ENCODE results near the gene GPR78. TPM values are rescaled to one million over a fixed set of nuclear protein-coding genes. Genes with fewer than 3 reads are reported as not detected.

Gene GPR78
- total RNA-seq, 2 experiments from 2014 or later: not detected

DNA sequence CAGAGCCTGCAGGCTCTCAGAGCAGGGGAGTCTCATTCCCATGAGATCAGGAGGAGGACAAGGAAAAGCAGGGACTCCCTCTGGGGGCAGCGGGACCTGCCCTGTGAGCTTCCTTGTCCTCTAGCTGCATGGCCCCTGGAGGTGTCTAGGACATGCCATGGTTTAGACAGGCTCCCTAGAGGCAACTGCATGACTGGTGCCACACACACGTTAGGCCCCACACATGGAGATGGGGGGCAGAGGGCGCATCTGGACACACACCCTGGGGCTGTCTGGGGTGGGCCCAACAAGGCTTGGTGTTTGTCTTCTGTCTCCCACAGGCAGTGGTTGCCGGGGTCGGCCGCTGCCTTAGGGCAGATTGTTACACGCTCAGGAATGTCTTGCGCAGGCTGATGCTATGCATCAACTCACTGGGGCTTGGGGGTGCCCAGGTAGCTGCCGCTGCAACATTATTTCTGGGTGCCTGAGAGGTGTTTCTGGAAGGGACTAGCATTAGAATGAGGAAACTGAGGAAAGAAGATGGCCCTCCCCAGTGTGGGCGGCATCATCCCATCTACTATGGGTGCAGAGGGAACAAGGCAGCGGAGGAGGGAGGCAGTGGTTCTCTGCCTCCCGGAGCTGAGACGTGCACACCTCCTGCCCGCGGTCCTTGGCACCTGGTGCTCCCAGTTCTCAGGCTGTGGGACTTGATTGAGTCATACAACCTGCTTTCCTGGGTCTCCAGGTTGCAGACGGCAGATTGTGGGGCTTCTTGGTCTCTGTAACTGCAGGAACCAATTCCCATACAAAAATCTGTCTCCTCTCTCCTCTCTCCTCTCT lies 32.1 kb upstream of the GPR78 start:
- ChIA-PET CTCF (no interaction called here), POLR2A (no interaction called here)
- ATAC-seq (ENCODE audit: poor library complexity) (no peak), DNase-seq (no peak)
- no peaks in the 10 kb centered on the region for H3K9me3 ChIP-seq (ENCODE audit: control insufficient read depth in 1 of 2, insufficient read depth in 1 of 2, low read length in 2 of 2)
- no peaks in the 10 kb centered on the region for H3K27me3 ChIP-seq (ENCODE audit: control insufficient read depth in 1 of 2, insufficient read depth in 2 of 2, low read length in 2 of 2)
- H3K27me3 Mint-ChIP-seq: no peaks in the 10 kb centered on the region
- no peaks in the 10 kb centered on the region for H3K9me3 Mint-ChIP-seq
- no peaks in the 10 kb centered on the region for H3K4me1 ChIP-seq (ENCODE audit: insufficient read depth, low read length)
- no peak overlapping the region for H3K4me3 Mint-ChIP-seq
- no peaks in the 10 kb centered on the region for H3K36me3 Mint-ChIP-seq (ENCODE audit: low read depth)
- no peak overlapping the region for H3K4me3 ChIP-seq (ENCODE audit: low read length)
- TF ChIP-seq, protein P1, sequence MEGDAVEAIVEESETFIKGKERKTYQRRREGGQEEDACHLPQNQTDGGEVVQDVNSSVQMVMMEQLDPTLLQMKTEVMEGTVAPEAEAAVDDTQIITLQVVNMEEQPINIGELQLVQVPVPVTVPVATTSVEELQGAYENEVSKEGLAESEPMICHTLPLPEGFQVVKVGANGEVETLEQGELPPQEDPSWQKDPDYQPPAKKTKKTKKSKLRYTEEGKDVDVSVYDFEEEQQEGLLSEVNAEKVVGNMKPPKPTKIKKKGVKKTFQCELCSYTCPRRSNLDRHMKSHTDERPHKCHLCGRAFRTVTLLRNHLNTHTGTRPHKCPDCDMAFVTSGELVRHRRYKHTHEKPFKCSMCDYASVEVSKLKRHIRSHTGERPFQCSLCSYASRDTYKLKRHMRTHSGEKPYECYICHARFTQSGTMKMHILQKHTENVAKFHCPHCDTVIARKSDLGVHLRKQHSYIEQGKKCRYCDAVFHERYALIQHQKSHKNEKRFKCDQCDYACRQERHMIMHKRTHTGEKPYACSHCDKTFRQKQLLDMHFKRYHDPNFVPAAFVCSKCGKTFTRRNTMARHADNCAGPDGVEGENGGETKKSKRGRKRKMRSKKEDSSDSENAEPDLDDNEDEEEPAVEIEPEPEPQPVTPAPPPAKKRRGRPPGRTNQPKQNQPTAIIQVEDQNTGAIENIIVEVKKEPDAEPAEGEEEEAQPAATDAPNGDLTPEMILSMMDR (IDR thresholded peaks at IDR 0.05): no peak
- intact Hi-C loops (cut with DNase I, micrococcal nuclease): no loop called here
- H3K4me1 Mint-ChIP-seq (ENCODE audit: low read depth): no peaks in the 10 kb centered on the region
- no peak overlapping the region for H3K27ac ChIP-seq (ENCODE audit: low read depth in 1 of 2, low read length in 2 of 2)
- no peaks in the 10 kb centered on the region for H3K36me3 ChIP-seq (ENCODE audit: insufficient read depth, low read length)
- no peak overlapping the region for H3K27ac Mint-ChIP-seq

DNA sequence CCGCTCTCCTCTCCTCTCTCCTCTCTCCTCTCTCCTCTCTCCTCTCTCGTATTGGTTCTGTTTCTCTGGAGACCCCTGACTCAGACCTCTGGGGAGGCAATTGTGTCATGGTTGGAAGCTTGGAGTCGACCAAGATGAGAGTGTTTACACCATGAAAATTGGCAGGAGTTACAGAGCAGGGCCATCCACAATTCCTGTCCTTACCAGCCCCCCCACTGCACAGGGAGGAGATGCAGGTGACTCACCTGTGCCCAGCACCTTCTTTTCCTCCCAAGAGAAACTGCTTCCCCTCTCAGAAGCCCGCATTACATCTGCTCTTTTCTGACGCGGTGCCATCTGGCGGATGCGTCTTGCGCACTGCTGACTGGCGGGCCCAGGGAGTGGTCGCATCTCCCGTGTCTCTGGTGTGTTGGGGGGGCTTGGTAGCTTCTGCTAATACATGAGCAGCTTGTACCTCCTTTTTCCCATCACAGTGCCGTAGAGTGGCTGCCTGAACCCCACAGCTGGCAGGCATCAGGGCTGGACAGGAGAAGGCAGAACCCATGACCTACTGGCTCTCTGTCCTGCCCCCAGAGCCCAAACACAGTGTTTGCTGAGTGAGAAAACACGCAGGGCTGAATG lies 31.4 kb upstream of the GPR78 start:
- intact Hi-C loops (cut with DNase I, micrococcal nuclease): no loop called here
- no peaks in the 10 kb centered on the region for H3K27me3 Mint-ChIP-seq
- H3K36me3 Mint-ChIP-seq (ENCODE audit: low read depth): no peaks in the 10 kb centered on the region
- Histone ChIP-seq H3K36me3 (ENCODE audit: insufficient read depth, low read length) (no peaks in the 10 kb centered on the region), H3K4me1 (ENCODE audit: insufficient read depth, low read length) (no peaks in the 10 kb centered on the region), H3K4me3 (ENCODE audit: low read length) (no peak overlapping the region), H3K27ac (ENCODE audit: low read depth in 1 of 2, low read length in 2 of 2) (no peak overlapping the region), H3K9me3 (ENCODE audit: control insufficient read depth in 1 of 2, insufficient read depth in 1 of 2, low read length in 2 of 2) (no peaks in the 10 kb centered on the region), H3K27me3 (ENCODE audit: control insufficient read depth in 1 of 2, insufficient read depth in 2 of 2, low read length in 2 of 2) (no peaks in the 10 kb centered on the region)
- DNase-seq: no peak
- no peak overlapping the region for H3K27ac Mint-ChIP-seq
- ATAC-seq (ENCODE audit: poor library complexity): no peak
- ChIA-PET POLR2A (no interaction called here), CTCF (no interaction called here)
- H3K4me1 Mint-ChIP-seq (ENCODE audit: low read depth): no peaks in the 10 kb centered on the region
- TF ChIP-seq, protein P1 (IDR thresholded peaks at IDR 0.05): no peak
- no peak overlapping the region for H3K4me3 Mint-ChIP-seq
- no peaks in the 10 kb centered on the region for H3K9me3 Mint-ChIP-seq

DNA sequence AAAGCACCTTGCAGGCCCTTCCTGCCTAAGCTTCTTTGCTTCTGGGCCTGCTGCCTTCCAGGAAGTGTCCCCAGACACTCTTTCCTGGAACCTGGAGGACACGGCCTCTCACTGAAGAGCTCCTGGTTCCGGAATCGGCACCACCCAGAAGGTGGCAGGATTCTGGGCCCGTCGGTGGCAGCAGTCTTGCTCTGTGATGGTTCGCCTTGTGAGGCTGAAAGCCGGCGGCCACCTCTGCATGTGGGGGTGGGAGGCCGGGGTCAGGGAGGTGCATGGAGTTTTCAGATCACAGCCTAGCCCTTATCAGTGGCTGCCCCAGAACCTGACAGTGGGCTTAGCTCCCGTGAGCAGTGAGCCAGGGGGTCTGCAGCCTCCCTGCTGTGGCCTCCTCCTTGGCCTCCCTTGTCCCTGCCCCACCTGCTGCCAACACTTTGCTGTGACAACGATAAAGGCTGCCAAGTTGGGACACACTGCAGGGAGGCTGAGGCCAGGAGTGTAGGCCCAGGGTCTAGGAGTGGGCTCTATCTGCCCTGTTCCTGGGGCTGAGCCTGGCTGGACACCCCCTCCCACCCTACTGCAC lies 30.8 kb upstream of the GPR78 start:
- Histone ChIP-seq H3K27me3 (ENCODE audit: control insufficient read depth in 1 of 2, insufficient read depth in 2 of 2, low read length in 2 of 2) (no peaks in the 10 kb centered on the region), H3K4me1 (ENCODE audit: insufficient read depth, low read length) (no peaks in the 10 kb centered on the region), H3K27ac (ENCODE audit: low read depth in 1 of 2, low read length in 2 of 2) (no peak overlapping the region), H3K4me3 (ENCODE audit: low read length) (no peak overlapping the region), H3K9me3 (ENCODE audit: control insufficient read depth in 1 of 2, insufficient read depth in 1 of 2, low read length in 2 of 2) (no peaks in the 10 kb centered on the region), H3K36me3 (ENCODE audit: insufficient read depth, low read length) (no peaks in the 10 kb centered on the region)
- POLR2A ChIA-PET: no interaction called here
- intact Hi-C loops (cut with DNase I, micrococcal nuclease): no loop called here
- no peak for ATAC-seq (ENCODE audit: poor library complexity)
- Mint-ChIP-seq H3K27me3 (no peaks in the 10 kb centered on the region), H3K4me1 (ENCODE audit: low read depth) (no peaks in the 10 kb centered on the region), H3K4me3 (no peak overlapping the region), H3K9me3 (no peaks in the 10 kb centered on the region), H3K36me3 (ENCODE audit: low read depth) (no peaks in the 10 kb centered on the region), H3K27ac (no peak overlapping the region)
- CTCF ChIA-PET: no interaction called here
- TF ChIP-seq, protein P1 (IDR thresholded peaks at IDR 0.05): no peak
- DNase-seq: no peak

All from CD4-positive, alpha-beta T cell (primary cell).